A549 treated with AZD9567 at 1 μM for 4 hours (cell line): ENCODE measurements around the gene B4GALT1. TPM values are rescaled to one million over a fixed set of nuclear protein-coding genes. Genes with fewer than 3 reads are reported as not detected.

Experiments
- total RNA-seq: library from RNA; stranded (reverse); fragments of 200-300 nt; extraction: Qiagen RNA extraction; gene quantifications from 5 replicates; pipeline ENCODE4 v1.2.3, GENCODE V29; 2022; ENCODE audit not compliant: insufficient read depth

Gene B4GALT1
- total RNA-seq: 174 to 231 TPM (median 193 TPM) in 5 replicates

GRCh38 chr9:33167084-33167971 lies at the start of gene B4GALT1:
Gene B4GALT1, minus strand, starts transcription at chr9:33167336. Its CDS starts 167 bp downstream, at chr9:33167169.

GRCh38 chr9:33076046-33077004 lies 90.8 kb downstream of the B4GALT1 start, which contains the start of gene SMU1:
Gene SMU1, minus strand, starts transcription at chr9:33076674. Its CDS starts 66 bp downstream, at chr9:33076608.

Other genes starting within 250 kb of the B4GALT1 start
- gene APTX, start 165.7 kb downstream of the B4GALT1 start, total RNA-seq: 36.4 to 53.8 TPM (median 40.5 TPM) in 5 replicates
- gene DNAJA1, start 142.1 kb downstream of the B4GALT1 start, total RNA-seq: 220 to 254 TPM (median 230 TPM) in 5 replicates
- gene SMU1, start 90.7 kb downstream of the B4GALT1 start, total RNA-seq: 17.2 to 25.2 TPM (median 18.2 TPM) in 5 replicates
- not detected in 5 replicates for gene SPINK4, start 72.8 kb upstream of the B4GALT1 start, total RNA-seq
- gene BAG1, start 97.4 kb upstream of the B4GALT1 start, total RNA-seq: 125 to 134 TPM (median 131 TPM) in 5 replicates
- 65.4 to 76.6 TPM (median 74.4 TPM) in 5 replicates for gene CHMP5, start 97.7 kb upstream of the B4GALT1 start, total RNA-seq
- gene NFX1, start 123.2 kb upstream of the B4GALT1 start, total RNA-seq: 28.5 to 40.8 TPM (median 29.2 TPM) in 5 replicates
- gene AQP7, start 235.2 kb upstream of the B4GALT1 start, total RNA-seq: 0.37 to 0.56 TPM (median 0.43 TPM) in 4 of 5 replicates, not detected in the other